ENCODE results near the gene MAMLD1.

Gene MAMLD1

DNA sequence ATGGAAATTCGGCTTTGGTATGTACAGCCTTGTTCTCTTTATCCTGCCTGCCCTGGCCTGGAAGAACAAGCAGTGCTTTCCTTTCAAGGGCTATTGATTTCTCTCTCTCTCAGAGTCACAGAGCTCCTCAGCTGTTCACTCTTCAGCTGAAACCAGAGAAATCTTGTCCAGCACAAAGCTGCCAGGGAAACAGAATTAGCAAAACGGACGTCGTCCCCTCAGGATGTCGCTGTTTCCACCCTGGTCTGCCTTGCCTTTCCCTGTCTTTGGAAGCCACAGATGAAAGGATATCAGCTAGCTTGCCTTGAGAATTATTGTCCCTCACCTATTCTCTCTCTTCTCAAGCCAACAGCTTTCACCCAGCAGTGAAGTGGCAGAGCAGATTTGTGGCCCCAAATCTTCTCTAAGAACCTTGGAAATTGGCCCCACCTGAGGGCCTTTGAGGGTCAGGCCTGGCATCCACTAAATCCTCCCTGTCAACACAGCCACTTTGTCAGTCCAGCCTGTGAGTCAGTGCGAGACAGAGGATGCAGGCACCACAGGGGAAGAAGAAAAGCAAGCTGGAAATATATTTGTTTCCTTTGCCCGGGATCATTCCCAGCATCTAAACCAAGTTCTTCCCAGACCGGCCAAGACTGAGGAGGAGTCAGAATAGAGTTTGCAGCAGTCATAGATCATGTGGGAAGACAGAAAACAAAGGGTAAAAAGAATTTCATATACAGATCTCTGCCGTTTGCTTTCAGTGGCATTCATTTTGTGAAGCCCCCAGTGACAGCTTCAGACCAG lies 141.5 kb downstream of the MAMLD1 start:
- DNase-seq = no peak

DNA sequence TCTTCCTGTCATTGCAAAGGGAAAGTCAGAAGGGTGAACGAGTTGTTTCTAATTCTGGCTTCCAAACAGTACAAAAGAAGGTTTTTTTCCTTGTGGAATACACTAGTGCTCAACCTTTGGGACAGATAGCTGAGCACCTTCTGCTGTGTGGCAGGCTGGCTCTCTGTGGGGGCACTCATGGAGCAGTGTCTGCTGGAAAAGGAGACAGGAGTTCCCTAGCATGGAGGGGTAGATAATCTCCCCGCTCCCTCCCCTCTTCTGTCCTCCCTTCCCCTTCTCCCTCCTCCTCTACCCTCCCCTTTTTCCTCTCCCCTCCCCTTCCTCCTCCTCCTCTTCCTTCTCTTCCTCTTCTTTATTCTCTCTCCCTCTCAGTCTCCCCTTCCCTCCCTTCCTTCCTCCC lies 142.9 kb downstream of the MAMLD1 start:
- DNase-seq = no peak

DNA sequence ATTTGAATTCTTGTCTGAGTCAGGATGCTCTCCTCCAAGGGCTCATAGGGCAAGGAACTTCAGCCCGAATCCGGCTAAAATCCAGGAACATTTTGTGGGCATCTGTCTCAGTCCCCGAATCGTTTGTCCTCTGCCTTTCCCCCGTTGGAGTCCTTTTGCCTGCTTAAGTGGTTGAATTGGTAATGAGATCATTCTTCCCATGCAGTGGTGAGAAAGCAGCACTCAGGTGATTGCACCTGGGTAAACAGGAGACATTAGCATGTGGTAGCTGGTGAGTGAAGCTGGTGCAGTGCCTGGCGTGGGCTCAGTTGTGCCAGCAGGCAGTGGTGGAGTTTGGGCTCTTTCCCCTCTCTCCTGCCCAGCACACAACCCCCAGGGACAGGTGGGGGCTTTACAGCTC lies 143.4 kb downstream of the MAMLD1 start:
- no peak for DNase-seq

- DNase-seq = no peak
These were observed 144.2 kb downstream of the MAMLD1 start for GRCh38 chrX:150507251-150507856.

- no peak for DNase-seq
These were observed 144.9 kb downstream of the MAMLD1 start for GRCh38 chrX:150508018-150508417.

DNA sequence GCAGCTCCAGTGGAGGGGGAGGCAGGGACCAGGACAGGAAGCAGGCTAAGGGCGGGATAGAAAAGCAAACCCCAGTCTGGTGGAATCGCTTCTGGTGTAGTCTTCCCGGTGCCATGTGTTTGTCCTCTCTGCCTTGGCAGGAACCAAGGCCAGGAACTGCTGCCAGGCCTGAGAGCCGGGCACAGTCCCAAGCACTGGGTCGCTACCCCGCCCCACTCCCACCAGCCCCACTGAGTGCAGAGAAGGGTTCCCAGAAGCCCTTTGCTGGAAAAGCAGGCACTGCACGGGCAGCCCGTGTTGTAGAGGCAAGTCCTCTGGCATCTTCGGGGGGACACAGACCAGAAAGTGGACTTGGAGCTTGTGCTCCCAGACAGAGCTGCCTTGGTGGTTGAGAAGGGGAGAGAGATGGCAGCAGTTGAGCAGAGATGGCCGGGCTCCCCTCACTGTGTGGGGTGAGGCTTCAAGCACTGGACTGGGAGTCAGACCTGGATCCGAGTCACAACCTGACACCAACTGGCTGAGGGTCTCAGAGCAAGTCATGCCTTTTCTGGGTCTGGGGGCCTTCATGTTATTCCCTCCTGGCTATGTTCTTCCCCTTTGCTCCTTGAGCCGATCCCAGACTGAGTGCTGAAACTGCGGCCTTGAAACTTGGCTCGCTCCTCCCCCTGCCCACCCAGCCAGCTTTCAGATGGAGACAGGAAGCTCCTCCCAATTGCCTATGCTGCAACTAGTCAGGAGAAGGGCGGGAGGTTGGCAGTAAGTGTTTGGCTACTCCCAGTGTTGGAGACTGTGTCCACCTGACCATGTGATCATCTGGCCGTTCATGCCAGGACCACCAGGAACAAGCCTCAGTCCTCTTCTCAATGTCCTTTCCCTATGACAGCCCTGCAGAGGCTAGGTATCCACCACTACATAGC lies 145.6 kb downstream of the MAMLD1 start:
- DNase-seq = no peak

DNA sequence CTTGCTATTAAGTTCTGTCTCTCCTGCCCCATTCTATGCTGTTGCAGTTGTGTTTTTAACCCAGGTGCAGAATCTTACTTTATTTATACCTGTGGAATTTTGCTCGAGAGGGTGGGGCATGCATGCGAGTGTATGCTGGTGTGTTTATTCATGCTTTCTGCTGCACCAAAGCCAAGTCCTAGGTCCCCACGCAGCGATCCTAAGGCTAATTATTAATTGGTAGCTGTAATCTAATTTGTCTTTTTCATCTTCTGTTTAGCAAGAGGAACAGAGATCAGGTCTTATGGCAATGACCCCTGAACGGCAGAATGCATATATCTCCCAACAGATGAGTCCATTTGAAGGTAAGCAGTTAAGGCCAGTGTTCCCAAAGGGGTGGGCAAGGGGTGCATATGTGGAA lies 146.6 kb downstream of the MAMLD1 start:
- no peak for DNase-seq

- DNase-seq = no peak
These were observed 149.4 kb downstream of the MAMLD1 start for GRCh38 chrX:150512461-150512901.

GRCh38 chrX:150513544-150513943 lies 150.4 kb downstream of the MAMLD1 start:
- DNase-seq = no peak

- DNase-seq = no peak
These were observed 151.3 kb downstream of the MAMLD1 start for GRCh38 chrX:150514462-150514861.

DNA sequence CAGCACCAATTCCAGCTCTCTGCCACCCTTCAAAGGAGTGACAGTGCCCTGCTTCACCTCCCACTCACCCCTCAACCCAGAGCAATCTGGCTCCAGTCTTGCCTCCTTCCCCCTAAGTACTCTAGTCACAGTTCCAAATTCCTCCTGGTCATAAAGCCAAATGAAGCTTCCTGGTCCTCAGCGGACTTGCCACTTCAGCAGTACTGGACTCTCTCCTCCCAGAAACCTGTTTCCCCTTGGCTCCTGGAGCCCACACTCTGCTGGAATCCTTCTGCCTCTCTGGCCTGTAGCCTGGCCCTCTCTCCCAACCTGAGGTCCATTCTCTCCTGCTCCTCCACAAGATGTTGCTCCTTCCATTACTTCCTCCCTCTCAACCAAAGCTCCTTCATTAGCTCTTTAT lies 152.7 kb downstream of the MAMLD1 start:
- DNase-seq = no peak

GRCh38 chrX:150517303-150517910 lies 154.3 kb downstream of the MAMLD1 start:
- DNase-seq = no peak

DNA sequence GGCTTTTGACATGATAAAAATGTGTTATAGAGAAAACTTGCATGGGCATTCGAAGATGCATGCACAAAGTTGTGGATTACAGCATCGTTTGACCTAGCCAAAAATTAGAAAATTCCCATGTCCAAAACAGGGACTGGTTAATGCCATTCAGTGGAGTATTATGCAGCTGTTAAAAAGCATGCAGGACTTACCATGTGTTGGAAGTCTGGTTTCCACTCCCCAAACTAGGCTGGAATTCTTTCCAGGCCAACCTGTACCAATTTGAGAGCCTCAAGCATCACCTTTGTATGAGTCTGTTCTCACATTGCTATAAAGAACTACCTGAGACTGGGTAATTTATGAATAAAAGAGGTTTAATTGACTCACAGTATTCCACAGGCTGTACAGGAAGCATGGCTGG lies 159.4 kb downstream of the MAMLD1 start:
- DNase-seq = no peak

- DNase-seq = no peak
These were observed 162.2 kb downstream of the MAMLD1 start for GRCh38 chrX:150525061-150525919.

GRCh38 chrX:150526692-150527091 lies 163.6 kb downstream of the MAMLD1 start:
- DNase-seq = no peak

- DNase-seq = no peak
These were observed 164.0 kb downstream of the MAMLD1 start for GRCh38 chrX:150527108-150527507.

DNA sequence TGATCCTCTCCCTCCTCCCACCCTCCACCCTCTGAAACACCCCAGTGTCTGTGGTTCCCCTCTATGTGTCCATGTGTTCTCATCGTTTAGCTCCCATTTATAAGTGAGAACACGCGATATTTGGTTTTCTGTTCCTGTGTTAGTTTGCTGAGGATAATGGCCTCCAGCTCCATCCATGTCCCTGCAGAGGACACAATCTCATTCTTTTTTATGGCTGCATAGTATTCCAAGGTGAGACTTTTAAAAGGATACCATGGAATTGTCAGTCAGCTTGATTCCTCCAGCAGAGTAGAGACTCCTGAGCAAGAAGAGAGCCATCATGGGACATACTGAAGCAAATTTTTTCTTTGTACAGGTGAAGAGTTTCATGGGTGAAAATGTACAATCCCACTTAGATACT lies 166.5 kb downstream of the MAMLD1 start:
- DNase-seq = no peak

- no peak for DNase-seq
These were observed 167.7 kb downstream of the MAMLD1 start for GRCh38 chrX:150530821-150531220.

DNA sequence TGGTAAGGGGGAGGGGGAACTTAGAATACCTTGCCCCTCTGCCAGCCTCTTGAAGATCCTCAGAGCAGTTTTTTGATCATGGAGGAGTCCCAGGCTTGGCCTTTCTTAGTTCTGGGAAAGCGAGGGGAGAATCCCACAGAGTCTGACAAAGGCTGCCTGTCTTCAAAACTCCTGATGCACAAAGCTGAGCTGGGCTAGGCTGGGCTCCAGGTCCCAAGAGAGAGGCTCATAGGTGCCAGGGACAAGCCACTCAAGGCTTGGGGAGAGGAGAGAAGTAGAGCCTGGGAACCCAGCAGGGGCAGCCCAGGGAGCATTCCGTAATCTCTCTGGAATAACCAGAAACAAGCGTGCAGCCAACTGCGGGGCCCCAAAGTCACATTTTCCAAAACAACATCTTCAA lies 168.3 kb downstream of the MAMLD1 start:
- no peak for DNase-seq

GRCh38 chrX:150533863-150534262 lies 170.7 kb downstream of the MAMLD1 start:
- no peak for DNase-seq

- no peak for DNase-seq
These were observed 173.5 kb downstream of the MAMLD1 start for GRCh38 chrX:150536455-150537116.

GRCh38 chrX:150537851-150538250 lies 174.7 kb downstream of the MAMLD1 start:
- DNase-seq = no peak
